Spleen (tissue), 11 donors: ENCODE results near the gene FAM20C. TPM values are rescaled to one million over a fixed set of nuclear protein-coding genes. Genes with fewer than 3 reads are reported as not detected.

ENCODE experiments used
- DNase-seq: peaks from one replicate; pipeline ENCODE4 v3.0.0-alpha.2; 2020
- H3K27ac ChIP-seq, 8 donors: fragments of 200-600 bp; sonication (generic) in 7 of 8; 1 replicate in 4 of 8; 2 replicates in 4 of 8; pipeline versions ENCODE4 v1.5.0 to v1.8.0; 2016 to 2021; ENCODE audit warnings: inconsistent platforms in 4 of 8, mild to moderate bottlenecking in 4 of 8, moderate library complexity in 1 of 8
- H3K27me3 ChIP-seq, 7 donors: fragments of 200-600 bp; sonication (generic) in 6 of 7; replicated peaks in 1 of 7; 1 replicate in 4 of 7; 2 replicates in 3 of 7; pipeline versions ENCODE4 v1.5.0 to v1.8.0; 2016 to 2021; ENCODE audit warnings: inconsistent platforms in 3 of 7, mild to moderate bottlenecking in 1 of 7
- H3K36me3 ChIP-seq, 6 donors: fragments of 200-600 bp; sonication (generic) in 5 of 6; 1 replicate in 4 of 6; 2 replicates in 2 of 6; pipeline versions ENCODE4 v1.5.0 to v1.8.0; 2016 to 2021; ENCODE audit warnings: inconsistent platforms in 2 of 6
- H3K4me1 ChIP-seq, 6 donors: fragments of 200-600 bp; sonication (generic) in 5 of 6; 1 replicate in 3 of 6; 2 replicates in 3 of 6; pipeline versions ENCODE4 v1.5.0 to v1.8.0; 2016 to 2021; ENCODE audit warnings: inconsistent platforms in 3 of 6
- H3K4me3 ChIP-seq, 8 donors: fragments of 200-600 bp; sonication (generic) in 7 of 8; 1 replicate in 4 of 8; 2 replicates in 4 of 8; pipeline versions ENCODE4 v1.5.0 to v1.8.0; 2016 to 2021; ENCODE audit warnings: inconsistent platforms in 4 of 8, mild to moderate bottlenecking in 4 of 8, moderate library complexity in 2 of 8
- H3K9me3 ChIP-seq, 8 donors: fragments of 200-600 bp; sonication (generic) in 7 of 8; 1 replicate in 4 of 8; 2 replicates in 4 of 8; pipeline versions ENCODE4 v1.5.0 to v1.8.0; 2016 to 2021; ENCODE audit warnings: inconsistent platforms in 4 of 8
- POLR2A ChIP-seq, 3 donors: fragments of 450-650 bp; IDR thresholded peaks; one replicate each; pipeline ENCODE4 v1.5.1; 2017; ENCODE audit warnings: antibody characterized with exemption in 3 of 3, mild to moderate bottlenecking in 1 of 3
- POLR2AphosphoS5 ChIP-seq, 3 donors: sonication (generic); formaldehyde crosslinking; IDR thresholded peaks; one replicate each; pipeline ENCODE4 v1.5.1; 2017; ENCODE audit warnings: antibody characterized with exemption in 3 of 3
- WGBS, 5 donors: extraction: QIAGEN DNeasy Blood & Tissue Kit in 3 of 5; methylation state at CpG; one replicate each; pipeline versions ENCODE4 v1.1.5 to v1.1.7; 2013 to 2018; 5-methylcytosine and 5-hydroxymethylcytosine counted together
- intact Hi-C: fragments of 100-400 bp; cut with DNase I; formaldehyde crosslinking; loops from one replicate; pipeline ENCODE4 v1.15.0; 2023; ENCODE audit warnings: low total_unique reads
- polyA plus RNA-seq, 3 donors: library from polyadenylated mRNA; stranded (reverse); fragments of 200-250 nt; gene quantifications; one replicate each; pipeline ENCODE4 v1.2.1, GENCODE V29; 2013
- total RNA-seq, 7 donors: library from RNA; depleted of rRNA in 3 of 7; stranded (reverse); fragments of >200 nt in 3 of 7; fragmentation: NEBNext Ultra II Directional in 4 of 7; extraction: Animal tissue kit (Norgen Biotek cat#: 25700) in 4 of 7; gene quantifications; one replicate each; pipeline versions ENCODE4 v1.1.0 to v1.2.1, GENCODE V29; 2016 to 2021
- TF ChIP-seq, protein P1 (sequence below), 11 experiments: fragments of 200-600 bp in 7 of 11; fragments of 450-650 bp in 4 of 11; sonication (generic) in 4 of 11; IDR thresholded peaks in 8 of 11; conservative IDR thresholded peaks in 3 of 11; 1 replicate in 7 of 11; 2 replicates in 4 of 11; pipeline versions ENCODE4 v1.4.0 to v1.8.0; 2016 to 2021; ENCODE audit warnings: antibody characterized with exemption in 11 of 11, inconsistent platforms in 4 of 11, mild to moderate bottlenecking in 1 of 11
- donor health status: healthy with polysubstance abuse.
- donor health status: DM: no; HTN: no; CAD: no; lungs with moderate emphysema.
- donor health status: DM: no; HTN: no; CAD: no.
- donor health status: Bipolar disorder and iron deficiency.
- donor health status: healthy.
- donor health status: DM: no; HTN: no; CAD: no.
- donor health status: DM: yes; HTN: yes; CAD: no.

The FAM20C gene
- total and polyA plus RNA-seq, 10 donors: 6.9 to 27.3 (median 14.6) TPM

DNA sequence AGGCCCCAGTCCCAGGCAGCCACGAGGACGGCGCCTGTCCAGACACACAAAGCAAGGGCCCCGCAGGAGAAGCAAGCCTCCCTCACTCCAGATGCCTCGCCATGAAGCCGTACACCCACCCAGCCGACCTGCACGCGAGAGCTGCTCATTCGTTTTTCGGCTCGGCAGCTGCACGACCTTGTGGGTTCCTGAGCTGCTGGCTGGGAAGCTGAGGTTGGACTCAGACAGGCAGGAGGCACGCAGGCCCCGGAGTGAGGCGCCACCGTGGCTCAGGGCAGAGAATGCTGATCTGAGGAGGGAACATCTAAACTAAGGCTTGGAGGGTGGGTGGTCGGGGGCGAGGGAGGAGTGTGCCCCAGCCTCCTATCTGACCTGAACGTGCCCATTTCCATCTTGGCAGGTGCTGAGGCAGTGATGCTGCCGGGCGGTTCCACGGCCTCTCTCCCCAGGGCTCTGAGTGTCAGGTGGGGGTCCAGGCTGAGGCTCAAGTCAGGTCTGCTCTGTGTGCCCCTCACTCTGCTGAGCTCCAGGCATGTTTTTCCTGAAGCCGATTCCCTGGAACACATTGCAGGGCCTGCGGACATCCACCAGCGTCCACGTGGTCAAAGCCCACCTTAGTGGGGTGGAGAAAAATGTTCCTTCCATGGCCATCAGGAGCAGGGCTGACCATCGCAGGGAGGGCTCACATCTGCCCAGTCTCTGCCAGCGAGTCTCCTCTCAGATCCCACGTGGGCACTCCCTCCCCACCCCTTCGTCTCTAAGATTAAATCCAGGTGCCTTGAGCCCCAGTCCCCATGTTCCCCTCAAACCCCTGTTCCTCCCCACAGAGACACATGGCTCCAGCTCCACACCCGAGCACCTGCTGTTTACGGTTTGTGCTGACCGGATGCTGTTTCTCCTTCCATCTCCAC, 28.1 kb upstream of the FAM20C start:
- Histone ChIP-seq H3K4me3 (no peak overlapping the region), H3K36me3 (no peaks in the 10 kb centered on the region), H3K4me1 (peaks cover 0 to 27% (median 12%) of the 10 kb centered on the region in 6 donors), H3K9me3 (no peaks in the 10 kb centered on the region), H3K27ac (no peak overlapping the region), H3K27me3 (peaks cover 0 to 69% (median 0%) of the 10 kb centered on the region in 7 donors)
- no peak for TF ChIP-seq POLR2AphosphoS5 (IDR thresholded peaks at IDR 0.05)
- no peak for TF ChIP-seq POLR2A (IDR thresholded peaks at IDR 0.05)
- TF ChIP-seq, protein P1, sequence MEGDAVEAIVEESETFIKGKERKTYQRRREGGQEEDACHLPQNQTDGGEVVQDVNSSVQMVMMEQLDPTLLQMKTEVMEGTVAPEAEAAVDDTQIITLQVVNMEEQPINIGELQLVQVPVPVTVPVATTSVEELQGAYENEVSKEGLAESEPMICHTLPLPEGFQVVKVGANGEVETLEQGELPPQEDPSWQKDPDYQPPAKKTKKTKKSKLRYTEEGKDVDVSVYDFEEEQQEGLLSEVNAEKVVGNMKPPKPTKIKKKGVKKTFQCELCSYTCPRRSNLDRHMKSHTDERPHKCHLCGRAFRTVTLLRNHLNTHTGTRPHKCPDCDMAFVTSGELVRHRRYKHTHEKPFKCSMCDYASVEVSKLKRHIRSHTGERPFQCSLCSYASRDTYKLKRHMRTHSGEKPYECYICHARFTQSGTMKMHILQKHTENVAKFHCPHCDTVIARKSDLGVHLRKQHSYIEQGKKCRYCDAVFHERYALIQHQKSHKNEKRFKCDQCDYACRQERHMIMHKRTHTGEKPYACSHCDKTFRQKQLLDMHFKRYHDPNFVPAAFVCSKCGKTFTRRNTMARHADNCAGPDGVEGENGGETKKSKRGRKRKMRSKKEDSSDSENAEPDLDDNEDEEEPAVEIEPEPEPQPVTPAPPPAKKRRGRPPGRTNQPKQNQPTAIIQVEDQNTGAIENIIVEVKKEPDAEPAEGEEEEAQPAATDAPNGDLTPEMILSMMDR (IDR thresholded peaks at IDR 0.05 in 8 of 11, conservative IDR thresholded peaks at IDR 0.05 in 3 of 11): no peak
- WGBS, 5 donors: 59 to 68% (median 64%) methylated on average over 27 to 34 of the region's 34 CpGs
- peak; percentile 59 for DNase-seq
- intact Hi-C loops: no loop called here

DNA sequence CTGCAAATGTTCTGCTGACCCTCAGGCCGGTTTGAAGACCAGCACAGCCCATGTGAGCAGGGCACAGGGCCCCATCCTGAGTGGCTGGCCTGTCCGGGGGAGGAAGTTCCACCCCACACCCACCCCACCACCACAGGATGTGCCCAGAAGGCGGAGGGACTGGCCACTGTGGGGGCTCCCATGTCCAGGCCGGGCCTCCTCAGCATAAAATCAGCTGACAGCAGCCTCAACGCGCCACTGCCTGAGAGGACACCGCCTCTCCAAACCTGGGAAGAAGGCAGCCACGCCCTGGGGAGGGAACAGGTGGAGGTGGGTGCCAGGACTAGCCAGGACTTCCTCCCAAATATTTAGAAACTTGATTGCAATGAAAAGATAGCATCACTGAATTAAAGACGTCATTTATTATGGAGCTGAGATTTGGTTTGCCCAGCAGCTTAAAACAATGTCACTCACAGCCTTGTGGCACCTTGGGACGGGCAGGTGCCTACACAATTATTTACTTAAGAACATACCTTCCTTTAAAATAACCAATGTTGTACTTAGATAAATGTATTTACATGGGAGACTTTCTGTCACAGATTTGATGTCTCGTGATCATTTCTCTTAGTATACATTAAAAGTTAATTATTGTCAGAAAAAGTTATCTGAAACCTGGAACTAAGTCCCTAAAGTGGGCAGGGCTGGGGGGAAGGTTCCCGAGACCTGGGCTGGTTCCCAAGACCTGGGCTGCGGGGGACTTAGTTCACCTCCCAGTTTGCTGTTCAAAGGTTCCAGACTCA, 27.3 kb upstream of the FAM20C start:
- Histone ChIP-seq H3K9me3 (no peaks in the 10 kb centered on the region), H3K4me1 (peaks cover 0 to 27% (median 12%) of the 10 kb centered on the region in 6 donors), H3K27ac (no peak overlapping the region), H3K36me3 (no peaks in the 10 kb centered on the region), H3K4me3 (no peak overlapping the region), H3K27me3 (peaks cover 0 to 72% (median 0%) of the 10 kb centered on the region in 7 donors)
- TF ChIP-seq, protein P1 (IDR thresholded peaks at IDR 0.05 in 8 of 11, conservative IDR thresholded peaks at IDR 0.05 in 3 of 11): no peak
- no peak for TF ChIP-seq POLR2AphosphoS5 (IDR thresholded peaks at IDR 0.05)
- TF ChIP-seq POLR2A (IDR thresholded peaks at IDR 0.05): no peak
- 67 to 80% (median 73%) methylated on average over 11 to 13 of the region's 13 CpGs for WGBS, 5 donors
- intact Hi-C loops: no loop called here
- DNase-seq: peak; percentile 64

DNA sequence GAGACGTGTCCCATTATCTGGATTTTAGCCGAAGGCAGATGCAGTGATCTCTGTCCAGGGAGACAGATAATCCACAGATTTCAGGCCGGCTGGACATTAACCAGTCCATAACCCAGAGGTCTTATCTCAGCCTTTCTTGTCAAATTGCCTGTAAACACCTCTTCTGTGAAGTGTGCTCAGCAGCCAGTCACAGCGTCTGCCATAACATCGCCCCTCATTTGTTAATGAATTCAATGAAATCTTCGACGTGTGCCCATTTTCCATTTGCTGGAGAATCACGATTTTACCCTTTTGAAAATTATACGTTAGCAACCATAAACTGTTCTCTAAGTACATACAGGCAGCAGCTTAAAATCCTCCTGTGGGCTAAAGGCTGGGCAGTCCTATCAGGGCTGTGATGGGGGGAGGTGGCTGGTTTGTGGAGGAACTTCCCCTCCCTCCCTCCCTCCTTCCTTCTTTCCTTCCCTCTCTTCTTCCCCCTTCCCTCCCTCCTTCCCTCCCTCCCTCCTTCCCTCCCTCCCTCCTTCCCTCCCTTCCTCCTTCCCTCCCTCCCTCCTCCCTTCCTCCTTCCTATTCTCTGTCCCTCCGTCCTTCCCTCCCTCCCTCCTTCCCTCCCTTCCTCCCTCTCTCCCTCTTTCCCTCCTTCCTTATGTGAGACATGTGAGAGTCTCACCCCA, 26.6 kb upstream of the FAM20C start:
- Histone ChIP-seq H3K4me1 (peaks cover 0 to 27% (median 12%) of the 10 kb centered on the region in 6 donors), H3K27ac (peak overlapping the region in 4 of 8 donors; percentile 14 to 63 (median 32)), H3K9me3 (no peaks in the 10 kb centered on the region), H3K27me3 (peaks cover 0 to 74% (median 0%) of the 10 kb centered on the region in 7 donors), H3K36me3 (no peaks in the 10 kb centered on the region), H3K4me3 (no peak overlapping the region)
- intact Hi-C loops: no loop called here
- DNase-seq: no peak
- 72 to 84% (median 78%) methylated on average over 9 to 10 of the region's 10 CpGs for WGBS, 5 donors
- TF ChIP-seq POLR2A (IDR thresholded peaks at IDR 0.05) (no peak), POLR2AphosphoS5 (IDR thresholded peaks at IDR 0.05) (no peak)
- TF ChIP-seq, protein P1 (IDR thresholded peaks at IDR 0.05 in 8 of 11, conservative IDR thresholded peaks at IDR 0.05 in 3 of 11): no peak
